H1 (cell line): Measurements from ENCODE around the gene NR0B2. TPM values are rescaled to one million over a fixed set of nuclear protein-coding genes. Genes with fewer than 3 reads are reported as not detected.

Experiments used
- CBX5 ChIP-seq: fragments of 300-800, 300-1000 bp; sonication (generic); IDR thresholded peaks from 2 replicates; pipeline ENCODE4 v1.7.1; 2016; ENCODE audit warnings: antibody characterized with exemption, low read length, low read depth
- CHD7 ChIP-seq: fragments of 300-600 bp; sonication (generic); IDR thresholded peaks from 2 replicates; pipeline ENCODE4 v1.7.1; 2012; ENCODE audit warnings: low read length, moderate library complexity, mild to moderate bottlenecking, inconsistent platforms; ENCODE audit not compliant: insufficient replicate concordance
- EGR1 ChIP-seq: IDR thresholded peaks from 2 replicates; pipeline ENCODE4 v1.6.1; 2011; ENCODE audit warnings: low read depth, low read length, borderline replicate concordance
- SIN3A ChIP-seq, 2 experiments: IDR thresholded peaks in 1 of 2; conservative IDR thresholded peaks in 1 of 2; 2 replicates each; pipeline ENCODE4 v1.6.1; 2011 to 2012; ENCODE audit warnings: low read length in 2 of 2, improper control_type of control experiment in 1 of 2, low read depth in 1 of 2, mild to moderate bottlenecking in 1 of 2
- TAF1 ChIP-seq: IDR thresholded peaks from 2 replicates; pipeline ENCODE4 v1.6.1; 2011; ENCODE audit warnings: mild to moderate bottlenecking, low read depth, low read length
- polyA plus RNA-seq, 7 experiments: library from polyadenylated mRNA; depleted of rRNA in 3 of 7; stranded (reverse) in 5 of 7; unstranded in 2 of 7; fragments of >200 nt in 5 of 7; fragments of 200-250 nt in 2 of 7; gene quantifications; 1 replicate in 5 of 7; 2 replicates in 1 of 7; 4 replicates in 1 of 7; pipeline versions ENCODE4 v1.2.1 to v1.2.3, GENCODE V29; 2011 to 2013; ENCODE audit warnings: missing spikeins in 2 of 7, mixed read lengths in 2 of 7
- total RNA-seq: library from RNA; stranded (reverse); fragmentation: NEBNext Ultra II Directional; extraction: Animal tissue kit (Norgen Biotek cat#: 25700); gene quantifications from 2 replicates; pipeline ENCODE4 v1.2.1, GENCODE V29; 2021

NR0B2 gene
- total and polyA plus RNA-seq, 2 of the 8 experiments (the other 6 are each of a cell fraction or from before 2014, with no cell fraction given) = not detected

DNA sequence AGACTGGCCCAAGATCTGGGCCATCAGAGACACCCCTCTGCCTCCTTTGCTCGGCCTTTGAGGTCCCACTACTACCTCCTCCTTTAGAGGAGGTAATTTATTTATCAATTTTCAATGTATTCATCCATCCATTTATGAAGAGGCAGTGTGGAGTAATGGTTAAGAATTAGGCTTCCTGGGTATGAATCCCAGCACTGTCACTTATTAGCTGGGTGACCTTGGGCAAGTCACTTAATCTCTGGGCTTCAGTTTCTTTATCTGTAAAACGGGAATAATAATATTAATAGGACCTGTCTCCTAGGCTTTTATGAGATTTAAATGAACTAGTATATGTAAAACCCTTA, 1.7 kb downstream of the NR0B2 start (continued):
- TF ChIP-seq CHD7 (no peak), SIN3A (conservative IDR thresholded peaks at IDR 0.05 in 1 of 2, IDR thresholded peaks at IDR 0.05 in 1 of 2; ENCODE audit: low read depth in 1 of 2, low read length in 2 of 2) (no peak), CBX5 (no peak), TAF1 (no peak), EGR1 (no peak)
